ENCODE data around the gene MIOS. TPM values are rescaled to one million over a fixed set of nuclear protein-coding genes. Genes with fewer than 3 reads are reported as not detected.

MIOS gene
- total and polyA plus RNA-seq, 9 of the 15 experiments (the other 6 are each of a cell fraction or from before 2014, with no cell fraction given): 7.8 to 47.8 (median 30.6) TPM

GRCh38 chr7:7583731-7584130 is 17.0 kb downstream of the MIOS start:
- 51% methylated on average over 2 of the region's 2 CpGs for WGBS (ENCODE audit: insufficient coverage, low coverage, missing lambda C conversion rate)
- Histone ChIP-seq H3K36me3 (ENCODE audit: control insufficient read depth, insufficient read depth, low read length) (peaks cover 26% of the 10 kb centered on the region; the same call in 2 of the 3 replicates), H4K20me1 (replicated peaks; ENCODE audit: control insufficient read depth, insufficient read depth, low read length) (no peaks in the 10 kb centered on the region), H3K9me1 (ENCODE audit: control insufficient read depth, insufficient read depth, low read length) (no peaks in the 10 kb centered on the region), H3K4me2 (ENCODE audit: insufficient read depth, low read length) (no peak overlapping the region), H3K79me2 (ENCODE audit: control insufficient read depth, insufficient read depth, low read length) (0 out of 3 replicates have a peak, but pooled peaks cover 4% of the 10 kb centered on the region), H3K4me3 (no peak overlapping the region), H3K9me3 (replicated peaks; ENCODE audit: control insufficient read depth, insufficient read depth, low read depth, low read length) (no peaks in the 10 kb centered on the region; the same call in 1 of the 2 replicates), H3K27me3 (ENCODE audit: control insufficient read depth in 2 of 2, insufficient read depth in 2 of 2, low read length in 2 of 2) (no peaks in the 10 kb centered on the region), H3K4me1 (replicated peaks in 1 of 2; ENCODE audit: control insufficient read depth in 2 of 2, insufficient read depth in 2 of 2, low read length in 2 of 2) (no peaks in the 10 kb centered on the region; a peak in 1 of 5 replicates), H2AFZ (ENCODE audit: low read depth, low read length) (no peak overlapping the region), H3K9ac (ENCODE audit: insufficient read depth in 1 of 2, low read depth in 2 of 2, low read length in 2 of 2) (no peak overlapping the region), H3K27ac (ENCODE audit: extremely low read depth, low read depth, low read length) (no peak overlapping the region)
- TF ChIP-seq NFIC (IDR thresholded peaks at IDR 0.05) (peak; percentile 89), NFIX (CRISPR knock-in tag; IDR thresholded peaks at IDR 0.05; ENCODE audit: low read depth) (peak; percentile 76), SOX6 (IDR thresholded peaks at IDR 0.05) (no peak), USF2 (CRISPR knock-in tag; IDR thresholded peaks at IDR 0.05) (no peak), STAT5B (CRISPR knock-in tag; IDR thresholded peaks at IDR 0.05) (no peak), SP1 (CRISPR knock-in tag; IDR thresholded peaks at IDR 0.05) (no peak)
- POLR2A ChIA-PET: interaction anchor here (1.0 kb wide), 1 partner anchor 31 kb away, joined by 3 read pairs; no protein-coding TSS in a partner anchor
- CTCF ChIA-PET (ENCODE audit: low intra/inter-chr PET ratio): no interaction called here
- no TSS peak for BruUV-seq (replicated peaks)
- DNase-seq (ENCODE audit: extremely low read depth in 1 of 4, low spot score in 3 of 4) (no peak), FAIRE-seq (no peak), ATAC-seq (no peak)
- intact Hi-C loops (cut with micrococcal nuclease): no loop called here
- in situ Hi-C loops (cut with MboI): no loop called here

All from K562 (cell line).